Measurements from ENCODE around the gene C10orf67. TPM values are rescaled to one million over a fixed set of nuclear protein-coding genes. Genes with fewer than 3 reads are reported as not detected.

Gene C10orf67
- total and polyA plus RNA-seq, 2 of the 8 experiments (the other 6 are each of a cell fraction or from before 2014, with no cell fraction given) = 0.05 to 0.11 TPM

MicroRNAs encoded within 50 kb of the gene (microRNA counts, 767-probe panel; counts per million panel counts)
- microRNA hsa-miR-1254 = 879 counts per million, percentile 95 among the panel's probes with 10 or more counts

Small RNAs within 50 kb of the gene (microRNA-seq; reads per million reads assigned to microRNA genes)
- 0 reads per million in 2 experiments for gene MIR1254-2 (ENCODE audit: borderline microRNAs expressed in 2 of 2, borderline number of aligned reads in 2 of 2, borderline replicate concordance in 1 of 2)

Small RNAs within 50 kb of the gene (small RNA-seq; reads per million reads assigned to genes)
- gene MIR1254-2 (ENCODE audit: insufficient read depth) (not detected), gene RF00561 (ENCODE audit: insufficient read depth) (not detected)

Other genes with a start within 250 kb of the C10orf67 start
- 9.6 and 11.0 TPM in 2 replicates for gene MSRB2, start 249.2 kb downstream of the C10orf67 start, total RNA-seq (2021; fragmentation: NEBNext Ultra II Directional; extraction: Animal tissue kit (Norgen Biotek cat#: 25700))
- gene MSRB2, start 249.2 kb downstream of the C10orf67 start, polyA plus RNA-seq (2011; rRNA removed) = 11.6 and 13.9 TPM in 2 replicates
- gene PTF1A, start 152.5 kb downstream of the C10orf67 start, total RNA-seq (2021; fragmentation: NEBNext Ultra II Directional; extraction: Animal tissue kit (Norgen Biotek cat#: 25700)) = not detected in 2 replicates
- not detected in 2 replicates for gene PTF1A, start 152.5 kb downstream of the C10orf67 start, polyA plus RNA-seq (2011; rRNA removed)
- 6.6 and 7.1 TPM in 2 replicates for gene OTUD1, start 94.3 kb upstream of the C10orf67 start, total RNA-seq (2021; fragmentation: NEBNext Ultra II Directional; extraction: Animal tissue kit (Norgen Biotek cat#: 25700))
- gene OTUD1, start 94.3 kb upstream of the C10orf67 start, polyA plus RNA-seq (2011; rRNA removed) = 1.3 TPM in 2 replicates

Data from H1 (cell line).